ENCODE measurements around the gene ICOSLG.

Gene ICOSLG

DNA sequence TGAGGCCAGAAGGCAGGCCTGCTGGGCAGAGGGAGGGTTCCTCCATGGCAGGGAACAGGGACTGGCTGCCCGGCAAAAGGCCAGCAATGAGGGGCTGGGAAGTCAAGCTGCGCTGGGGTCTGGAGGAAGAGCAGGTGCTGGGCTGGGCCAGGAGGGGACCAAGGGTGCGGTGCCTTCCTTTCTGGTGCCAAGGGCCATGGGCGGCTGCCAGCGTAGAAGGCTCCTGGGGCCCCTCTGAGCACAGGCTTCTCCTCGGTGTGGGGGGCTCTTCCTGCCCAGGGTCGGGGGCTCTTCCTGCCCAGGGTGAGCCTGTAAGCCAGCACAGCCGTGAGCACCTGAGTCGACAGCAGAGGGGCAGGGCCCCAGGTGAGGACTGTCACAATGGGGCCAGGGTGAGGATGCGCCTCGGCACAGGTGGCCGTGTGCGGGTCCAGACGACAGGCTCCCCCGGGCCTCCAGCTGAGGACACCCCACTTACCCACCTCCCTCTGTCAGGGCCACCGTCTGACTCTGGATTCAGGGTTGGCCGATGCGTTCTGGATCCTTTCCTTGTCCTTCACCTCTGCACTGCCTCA is 31.6 kb upstream of the ICOSLG start:
- H3K4me3 ChIP-seq (ENCODE audit: low read depth, low read length): no peak overlapping the region
- no peak for DNase-seq (ENCODE audit: low read depth)
- TF ChIP-seq CTCF (IDR thresholded peaks at IDR 0.05; ENCODE audit: low read depth, low read length, missing control alignments): no peak

GRCh38 chr21:44271558-44272283 is 31.0 kb upstream of the ICOSLG start:
- no peak for DNase-seq (ENCODE audit: low read depth)
- H3K4me3 ChIP-seq (ENCODE audit: low read depth, low read length): no peak overlapping the region
- no peak for TF ChIP-seq CTCF (IDR thresholded peaks at IDR 0.05; ENCODE audit: low read depth, low read length, missing control alignments)

GRCh38 chr21:44269090-44269489 is 28.3 kb upstream of the ICOSLG start:
- no peak overlapping the region for H3K4me3 ChIP-seq (ENCODE audit: low read depth, low read length)
- no peak for TF ChIP-seq CTCF (IDR thresholded peaks at IDR 0.05; ENCODE audit: low read depth, low read length, missing control alignments)
- DNase-seq (ENCODE audit: low read depth): no peak

- no peak overlapping the region for H3K4me3 ChIP-seq (ENCODE audit: low read depth, low read length)
- peak; percentile 10 for DNase-seq (ENCODE audit: low read depth)
- peak; percentile 59 for TF ChIP-seq CTCF (IDR thresholded peaks at IDR 0.05; ENCODE audit: low read depth, low read length, missing control alignments)
Measured at GRCh38 chr21:44267655-44268142, 27.0 kb upstream of the ICOSLG start.

DNA sequence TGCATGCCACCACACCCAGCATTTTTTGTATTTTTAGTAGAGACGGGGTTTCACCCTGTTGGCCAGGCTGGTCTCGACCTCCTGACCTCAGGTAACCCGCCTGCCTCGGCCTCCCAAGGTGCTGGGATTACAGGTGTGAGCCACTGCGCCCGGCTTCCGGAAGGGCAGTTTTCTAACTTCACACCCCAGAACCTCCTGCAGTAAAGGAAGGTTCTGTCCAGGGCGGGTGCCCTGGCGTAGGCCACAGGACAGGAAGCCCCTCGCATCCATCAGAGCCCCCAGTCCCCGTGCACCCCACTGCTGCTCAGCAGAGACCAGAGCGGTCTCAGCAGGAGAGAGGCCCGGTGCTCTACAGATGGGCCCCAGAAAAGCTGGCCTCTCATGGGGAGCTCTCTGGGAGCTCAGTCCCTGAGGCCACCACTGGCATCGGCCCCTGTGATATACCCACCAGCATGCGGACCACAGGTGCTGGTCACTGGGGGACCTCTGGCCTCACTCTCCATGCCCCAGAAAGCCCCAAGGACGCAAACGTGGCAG is 25.1 kb upstream of the ICOSLG start:
- no peak for DNase-seq (ENCODE audit: low read depth)
- TF ChIP-seq CTCF (IDR thresholded peaks at IDR 0.05; ENCODE audit: low read depth, low read length, missing control alignments): no peak
- H3K4me3 ChIP-seq (ENCODE audit: low read depth, low read length): no peak overlapping the region

GRCh38 chr21:44263768-44264167 is 23.0 kb upstream of the ICOSLG start:
- DNase-seq (ENCODE audit: low read depth): no peak
- no peak overlapping the region for H3K4me3 ChIP-seq (ENCODE audit: low read depth, low read length)
- TF ChIP-seq CTCF (IDR thresholded peaks at IDR 0.05; ENCODE audit: low read depth, low read length, missing control alignments): no peak

Measured in GM12864 (cell line).